Stimulated activated CD4-positive, alpha-beta T cell treated with anti-CD3 and anti-CD28 coated beads, Interleukin-12 subunit alpha, Interleukin-12 subunit beta, amount 100 ng/mL, for 24 hours (primary cell): ENCODE results near the gene L3MBTL1.
A peak's percentile ranks its signal among the peaks of the same experiment; 100 is the strongest.

ENCODE experiments used
- DNase-seq, 2 experiments: peaks; one replicate each; pipeline ENCODE4 v3.0.0-alpha.2; 2020; ENCODE audit warnings: low read depth in 2 of 2

The L3MBTL1 gene

DNA sequence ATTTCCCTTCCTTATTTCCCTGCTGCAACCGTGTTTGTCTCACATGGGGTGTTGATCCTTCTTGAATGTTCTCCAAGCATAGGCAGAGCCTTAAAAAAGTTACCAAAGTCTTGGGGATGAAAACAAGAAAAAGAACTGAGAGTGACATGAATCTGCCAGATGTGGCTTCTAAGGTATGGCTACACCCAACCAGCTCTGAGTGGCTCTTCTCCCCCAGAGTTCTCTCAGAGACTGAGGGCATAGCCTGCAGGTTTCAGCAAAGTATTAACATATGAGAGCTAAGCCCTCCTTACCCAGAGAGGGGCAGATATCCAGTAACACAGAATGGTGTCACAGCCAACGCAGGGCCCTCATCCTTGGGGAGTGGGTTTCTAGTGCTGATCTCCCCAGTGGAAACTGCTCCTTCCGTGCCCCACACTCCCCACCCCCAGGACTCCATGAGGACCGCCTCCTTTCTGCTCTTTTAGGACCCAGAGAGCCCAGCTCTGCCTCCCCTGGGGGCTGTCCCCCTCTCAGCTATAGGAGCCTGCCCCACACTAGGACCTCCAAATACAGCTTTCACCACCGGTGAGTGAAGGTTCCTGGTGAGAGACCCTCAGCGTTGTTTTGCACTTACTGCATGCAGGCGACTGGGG, 28.0 kb downstream of the L3MBTL1 start:
- DNase-seq = no peak

DNA sequence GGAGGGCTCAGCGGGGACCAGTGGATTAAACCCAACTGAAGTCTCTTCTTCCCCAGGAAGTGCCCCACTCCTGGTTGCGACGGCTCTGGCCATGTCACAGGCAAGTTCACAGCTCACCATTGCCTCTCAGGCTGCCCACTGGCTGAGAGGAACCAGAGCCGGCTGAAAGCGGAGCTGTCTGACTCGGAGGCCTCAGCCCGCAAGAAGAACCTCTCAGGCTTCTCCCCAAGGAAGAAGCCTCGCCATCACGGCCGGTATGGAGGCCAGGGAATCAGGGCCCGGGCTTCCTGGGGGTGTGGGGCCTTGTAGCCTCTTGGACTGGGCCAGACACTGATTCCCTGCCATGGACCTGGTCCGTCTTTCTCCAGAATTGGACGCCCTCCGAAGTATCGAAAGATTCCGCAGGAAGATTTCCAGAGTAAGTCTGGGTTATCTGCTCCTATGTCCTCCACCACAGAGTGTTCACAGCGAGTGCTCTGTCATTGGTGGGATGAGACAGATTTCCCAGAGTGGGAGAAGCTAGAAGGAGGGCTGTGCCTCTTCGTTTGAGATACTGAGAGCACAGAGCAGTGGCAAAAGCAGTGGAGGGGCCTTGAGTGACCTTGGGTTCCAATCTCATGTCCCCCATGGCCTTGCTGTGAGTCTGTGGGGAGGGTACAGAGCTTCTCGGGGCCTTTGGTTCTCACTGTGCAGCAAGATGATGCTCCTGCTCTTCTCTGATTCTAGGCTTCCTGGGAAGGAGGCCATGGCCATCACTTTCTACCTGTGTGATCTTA, 28.7 kb downstream of the L3MBTL1 start:
- no peak for DNase-seq

DNA sequence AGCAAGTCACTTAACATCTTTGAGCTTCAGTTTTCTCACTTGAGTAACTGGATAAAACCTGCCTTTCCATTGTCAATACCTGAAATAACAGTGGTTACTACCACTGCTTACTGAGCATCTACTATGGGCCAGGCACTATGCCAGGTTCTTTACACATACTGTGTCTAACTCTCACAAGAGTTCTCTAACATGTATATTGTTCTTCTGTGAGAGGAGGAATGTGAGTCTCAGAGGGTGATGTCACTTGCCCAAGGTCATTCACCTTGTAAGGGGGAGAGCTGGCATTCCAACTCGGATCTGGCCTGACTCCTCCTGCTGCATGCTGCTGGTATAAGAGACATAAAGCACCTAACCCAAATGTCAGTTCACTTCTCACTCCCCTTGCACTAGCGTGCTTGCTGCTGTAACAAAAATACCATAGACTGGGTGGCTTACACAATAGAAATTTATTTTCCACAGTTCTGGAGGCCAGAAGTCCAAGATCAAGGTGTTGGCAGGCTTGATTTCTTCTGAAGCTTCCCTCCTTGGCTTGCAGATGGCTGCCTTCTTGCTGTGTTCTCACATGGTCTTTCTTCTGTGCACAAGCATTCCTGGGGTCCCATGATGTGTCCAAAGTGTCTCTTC, 29.4 kb downstream of the L3MBTL1 start:
- DNase-seq = no peak

DNA sequence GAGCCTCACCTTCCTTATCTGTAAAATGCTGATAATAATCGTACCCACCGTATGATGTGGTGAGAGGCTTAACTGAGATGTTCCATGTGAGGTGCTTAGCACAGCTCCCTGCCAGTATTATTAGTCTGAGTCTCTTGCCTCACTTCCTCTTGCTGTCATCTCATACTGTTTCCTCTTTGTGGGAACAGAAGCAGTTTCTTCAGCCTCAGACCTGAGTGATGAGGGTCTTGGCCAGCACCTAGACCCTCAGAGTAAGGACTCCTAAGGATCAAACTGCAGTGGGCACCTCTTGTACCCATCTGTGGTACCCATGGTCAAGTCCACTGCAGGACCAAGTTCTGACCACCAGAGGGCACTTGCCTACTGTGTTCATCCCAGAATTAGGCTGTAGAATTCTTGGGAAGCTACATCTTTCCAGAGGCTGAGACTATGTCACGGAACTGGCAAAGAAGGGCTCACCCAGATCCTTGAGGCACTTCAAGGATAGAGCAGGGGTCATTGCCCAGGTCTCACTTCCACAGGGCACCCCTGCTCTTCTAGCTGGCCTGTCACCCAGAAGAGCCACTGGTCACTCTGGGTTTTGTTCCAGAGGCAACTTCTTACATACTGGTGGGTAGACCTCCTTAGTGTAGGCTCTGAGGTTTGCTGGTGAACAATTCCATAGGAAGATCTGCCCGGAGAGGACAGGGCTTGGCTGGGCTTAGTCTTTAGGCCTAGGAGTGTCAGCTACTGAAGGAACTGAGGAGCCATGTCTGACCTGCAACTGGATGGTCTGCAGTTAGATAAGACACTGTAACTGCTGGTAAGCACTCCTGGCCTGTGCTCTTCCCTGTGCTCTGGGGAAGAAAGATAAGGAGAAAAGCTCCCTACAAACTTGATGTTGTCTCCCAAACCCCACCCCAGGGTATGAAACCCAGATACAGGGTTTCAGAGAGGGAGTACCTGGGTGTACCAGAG, 30.7 kb downstream of the L3MBTL1 start:
- DNase-seq = peak in 1 of 2 experiments; percentile 47

DNA sequence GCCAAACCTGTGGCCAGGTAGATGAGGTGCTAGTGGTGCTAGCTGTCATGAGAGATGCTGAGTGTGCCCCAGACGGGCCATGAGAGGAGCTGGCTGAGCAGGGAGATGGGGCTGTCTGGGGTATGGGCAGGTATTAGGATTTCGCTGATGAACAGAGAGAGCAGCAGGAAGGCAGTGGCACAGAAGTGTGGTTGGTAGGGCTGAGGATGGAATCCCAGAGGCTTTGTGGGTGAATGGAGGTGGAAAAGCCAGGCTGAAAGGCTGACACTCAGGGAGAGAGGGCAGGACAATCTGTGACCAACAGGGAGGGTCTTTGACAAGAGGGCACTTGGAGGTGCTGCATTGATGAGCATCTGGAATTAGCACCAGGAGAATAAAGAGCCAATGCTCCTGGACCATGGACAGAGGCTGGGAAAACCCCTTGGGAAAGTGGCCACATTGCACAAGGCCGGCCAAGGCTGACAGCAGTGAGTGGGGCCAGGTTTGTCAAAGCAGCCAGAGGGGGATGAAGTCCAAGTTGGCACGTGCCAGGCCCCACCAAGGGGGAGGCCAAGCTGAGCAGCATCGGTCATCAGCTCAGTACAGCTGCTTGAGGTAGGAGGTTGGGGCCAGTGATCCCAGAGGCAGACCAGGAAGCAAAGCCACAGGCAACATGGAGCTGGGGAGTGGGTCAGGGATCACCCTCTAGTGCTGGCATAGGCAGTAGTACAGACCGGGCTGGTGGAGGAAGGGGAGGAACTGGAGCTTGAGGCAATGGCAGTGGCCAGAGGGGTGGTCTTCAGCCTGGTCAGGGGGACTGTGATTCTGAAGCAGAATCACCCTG, 31.6 kb downstream of the L3MBTL1 start:
- DNase-seq = no peak

DNA sequence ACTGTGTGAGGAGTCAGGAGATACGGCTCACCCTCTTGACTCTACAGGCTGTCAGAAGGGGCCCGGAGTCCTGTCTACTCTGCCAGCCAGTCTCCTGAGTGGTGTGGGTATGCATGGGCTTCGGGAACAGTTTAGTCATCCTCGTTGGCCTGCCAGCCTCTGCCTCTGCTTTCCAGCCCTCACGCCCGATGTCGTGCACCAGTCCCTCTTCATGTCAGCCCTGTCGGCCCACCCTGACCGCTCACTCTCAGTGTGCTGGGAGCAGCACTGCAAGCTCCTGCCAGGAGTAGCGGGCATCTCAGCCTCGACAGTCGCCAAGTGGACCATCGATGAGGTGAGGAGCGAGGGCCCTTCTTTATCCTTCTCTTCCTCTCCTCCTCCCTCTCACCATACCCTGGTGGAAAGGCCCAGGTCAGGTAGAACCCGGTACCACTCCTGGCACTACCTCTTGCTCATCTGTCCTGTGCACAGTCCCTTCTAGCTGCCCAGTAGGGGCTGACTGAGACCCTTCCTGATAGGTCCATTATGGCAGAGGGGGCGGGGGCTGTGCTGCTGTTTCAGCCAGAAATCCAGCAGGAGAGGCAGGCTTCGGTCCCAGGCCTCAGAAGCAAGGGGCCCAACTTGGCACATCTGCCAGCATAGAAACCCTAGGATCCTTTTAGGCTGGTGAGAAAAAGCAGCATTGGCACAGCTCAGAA, 32.6 kb downstream of the L3MBTL1 start:
- no peak for DNase-seq

DNA sequence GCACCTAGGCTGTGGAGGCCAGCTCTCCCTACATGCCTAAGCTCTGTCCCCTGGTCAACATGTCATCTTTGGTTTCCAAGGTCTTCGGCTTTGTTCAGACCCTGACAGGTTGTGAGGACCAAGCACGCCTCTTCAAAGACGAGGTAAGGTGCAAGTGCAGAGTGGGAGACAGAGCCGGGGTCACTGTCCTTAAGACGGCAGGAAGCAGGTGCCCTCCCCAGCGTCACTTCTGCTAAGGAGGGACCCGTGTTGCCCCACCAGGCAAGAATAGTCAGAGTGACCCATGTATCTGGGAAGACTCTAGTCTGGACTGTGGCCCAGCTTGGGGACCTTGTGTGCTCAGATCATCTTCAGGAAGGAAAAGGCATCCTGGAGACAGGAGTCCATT, 33.2 kb downstream of the L3MBTL1 start:
- no peak for DNase-seq

DNA sequence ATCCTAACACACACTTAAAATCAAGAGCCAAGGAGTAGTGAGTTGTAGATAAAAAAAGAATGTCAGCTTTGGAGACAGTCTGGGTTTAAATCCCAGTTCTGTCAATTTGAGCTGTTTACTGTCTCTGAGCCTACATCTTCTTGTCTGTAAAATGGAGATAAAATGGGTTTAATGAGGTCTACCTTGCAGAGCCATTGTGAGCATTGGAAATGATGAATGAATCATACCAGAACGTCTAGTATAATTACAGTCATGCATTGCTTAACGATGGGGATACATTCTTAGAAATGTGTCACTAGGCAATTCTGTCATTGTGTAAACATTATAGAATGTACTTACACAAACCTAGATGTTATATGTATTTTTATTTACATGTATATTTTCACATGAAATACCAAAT, 33.7 kb downstream of the L3MBTL1 start:
- no peak for DNase-seq

DNA sequence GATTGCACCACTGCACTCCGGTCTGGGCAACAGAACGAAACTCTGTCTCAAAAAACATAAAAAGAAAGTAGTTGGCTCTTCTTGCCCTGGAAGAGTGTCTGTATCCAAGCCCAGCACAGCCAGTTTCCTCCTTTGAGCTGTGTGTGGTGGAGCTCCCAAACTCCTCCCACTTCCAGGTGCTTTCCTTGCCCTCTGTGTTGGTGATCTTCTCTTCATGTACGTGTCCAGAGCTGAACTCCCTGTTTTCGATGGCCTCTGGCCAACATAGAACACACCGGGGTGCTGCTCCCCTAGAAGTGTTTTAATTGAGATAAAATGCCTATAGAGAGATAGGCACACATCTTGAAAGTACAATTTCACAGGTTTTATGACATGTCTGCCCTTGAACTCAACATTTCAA, 34.7 kb downstream of the L3MBTL1 start:
- DNase-seq = no peak

DNA sequence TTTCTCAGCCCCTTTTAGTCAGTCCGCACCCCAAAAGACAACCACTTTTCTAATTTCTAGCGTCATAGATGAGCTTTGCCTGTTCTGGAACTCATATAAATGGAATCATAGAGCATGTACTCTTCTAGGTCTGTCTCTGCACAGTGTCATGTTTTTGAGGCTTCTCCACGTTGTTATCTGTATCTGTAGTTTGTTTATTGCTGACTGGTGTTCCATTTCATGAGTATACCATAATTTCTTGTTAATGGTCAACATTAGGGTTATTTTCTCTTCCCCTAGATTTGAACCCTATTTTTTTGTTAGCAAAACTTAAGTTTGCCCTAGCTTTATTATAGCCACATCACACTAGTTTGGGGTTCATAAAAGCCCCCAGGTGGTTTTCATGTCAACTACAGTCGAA, 35.2 kb downstream of the L3MBTL1 start:
- no peak for DNase-seq

DNA sequence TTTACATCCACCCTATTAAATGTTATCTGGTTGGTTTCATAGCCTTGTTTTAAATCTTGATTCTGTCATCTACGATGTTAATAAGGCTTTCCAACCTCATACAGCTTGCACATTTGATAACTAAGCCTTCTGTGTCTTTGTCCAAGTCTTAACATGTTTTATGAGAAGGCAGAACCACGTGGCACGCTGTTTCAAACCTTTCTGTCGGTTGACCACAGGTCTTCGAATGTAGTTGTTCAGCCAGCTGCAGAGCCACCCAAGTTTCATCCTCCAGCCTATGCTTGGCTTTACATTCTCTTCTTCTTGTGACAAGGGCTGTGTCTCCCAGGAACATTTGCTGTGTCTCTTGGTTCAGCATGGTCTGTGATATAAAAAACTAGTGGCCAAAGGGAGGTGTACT, 35.6 kb downstream of the L3MBTL1 start:
- no peak for DNase-seq

DNA sequence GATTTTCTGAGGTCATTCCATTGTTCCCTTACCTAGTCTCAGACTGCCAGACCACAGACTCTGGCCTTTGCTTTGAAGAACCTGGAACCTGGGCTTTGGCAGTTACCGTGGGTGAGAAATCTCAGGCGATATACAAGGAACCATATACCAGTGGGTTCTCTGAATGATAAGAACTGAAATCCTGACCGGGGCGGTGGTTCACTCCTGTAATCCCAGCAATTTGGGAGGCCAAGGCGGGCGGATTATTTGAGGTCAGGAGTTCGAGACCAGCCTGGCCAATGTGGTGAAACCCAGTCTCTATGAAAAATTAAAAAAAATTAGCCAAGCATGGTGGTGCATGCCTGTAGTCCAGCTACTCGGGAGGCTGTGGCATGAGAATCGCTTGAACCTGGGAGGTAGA, 37.0 kb downstream of the L3MBTL1 start:
- no peak for DNase-seq

DNA sequence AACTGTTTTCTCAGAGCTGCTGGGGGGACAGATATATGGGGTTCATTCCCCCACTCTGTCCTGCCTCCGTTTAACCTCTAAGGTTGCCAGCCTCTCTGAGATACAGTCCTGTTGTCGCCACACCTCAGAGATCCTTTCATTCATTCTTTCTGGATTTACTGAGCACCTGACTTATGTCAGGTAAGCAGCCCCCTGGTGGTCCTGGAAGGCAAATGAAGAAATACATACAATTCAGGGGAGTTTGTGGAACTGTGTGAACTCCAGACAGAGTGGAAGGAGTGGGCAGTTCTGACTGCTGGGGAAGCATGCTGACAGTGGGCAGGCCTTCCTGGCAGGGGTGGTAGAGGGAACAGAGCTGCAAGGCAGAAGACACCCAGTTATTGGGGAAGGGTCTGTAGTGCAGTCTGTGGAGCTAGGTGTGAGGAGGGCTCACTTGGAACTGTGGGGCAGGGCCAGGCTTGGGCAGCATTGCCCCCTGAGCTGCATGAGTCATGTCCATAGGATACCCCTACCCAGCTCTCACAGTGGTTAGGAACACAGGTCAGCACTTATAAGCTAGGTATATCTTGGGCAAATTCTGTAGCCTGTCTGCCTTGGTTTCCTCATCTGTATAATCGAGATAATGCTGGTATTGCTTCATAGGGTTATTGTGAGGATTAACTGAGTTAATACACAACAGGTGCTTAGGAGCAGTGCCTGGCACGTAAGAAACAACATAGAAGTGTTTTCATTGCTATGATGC, 38.5 kb downstream of the L3MBTL1 start:
- DNase-seq = no peak

DNA sequence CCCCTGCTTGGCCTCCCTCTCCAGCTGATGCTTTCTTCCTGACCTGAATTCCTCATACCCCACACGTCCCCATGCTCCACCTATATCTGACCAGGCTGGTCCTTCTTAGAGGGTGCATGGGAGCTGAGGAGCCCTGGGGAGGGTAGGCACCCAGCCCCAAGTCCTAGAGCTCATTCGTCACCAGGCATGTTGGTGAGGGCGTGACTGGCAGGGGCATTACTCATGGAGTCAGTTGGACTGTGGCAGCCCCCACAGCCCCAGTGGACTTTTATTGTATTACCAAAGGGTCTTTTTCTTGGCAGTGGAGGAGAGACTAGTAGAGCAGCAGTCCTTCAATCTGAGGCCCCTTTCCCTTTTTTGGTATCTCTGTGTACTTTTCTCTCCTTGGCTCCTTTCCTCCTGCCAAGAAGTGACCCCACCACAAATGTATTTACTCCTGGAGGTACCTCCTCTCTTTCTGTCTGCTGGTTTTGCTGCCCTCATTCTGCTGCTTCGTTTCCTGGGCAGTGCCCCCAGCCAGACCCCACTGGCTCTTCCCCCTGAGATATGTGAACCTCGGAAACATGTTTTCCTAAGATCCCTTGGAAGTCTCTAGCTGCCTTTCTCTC, 40.9 kb downstream of the L3MBTL1 start:
- no peak for DNase-seq

DNA sequence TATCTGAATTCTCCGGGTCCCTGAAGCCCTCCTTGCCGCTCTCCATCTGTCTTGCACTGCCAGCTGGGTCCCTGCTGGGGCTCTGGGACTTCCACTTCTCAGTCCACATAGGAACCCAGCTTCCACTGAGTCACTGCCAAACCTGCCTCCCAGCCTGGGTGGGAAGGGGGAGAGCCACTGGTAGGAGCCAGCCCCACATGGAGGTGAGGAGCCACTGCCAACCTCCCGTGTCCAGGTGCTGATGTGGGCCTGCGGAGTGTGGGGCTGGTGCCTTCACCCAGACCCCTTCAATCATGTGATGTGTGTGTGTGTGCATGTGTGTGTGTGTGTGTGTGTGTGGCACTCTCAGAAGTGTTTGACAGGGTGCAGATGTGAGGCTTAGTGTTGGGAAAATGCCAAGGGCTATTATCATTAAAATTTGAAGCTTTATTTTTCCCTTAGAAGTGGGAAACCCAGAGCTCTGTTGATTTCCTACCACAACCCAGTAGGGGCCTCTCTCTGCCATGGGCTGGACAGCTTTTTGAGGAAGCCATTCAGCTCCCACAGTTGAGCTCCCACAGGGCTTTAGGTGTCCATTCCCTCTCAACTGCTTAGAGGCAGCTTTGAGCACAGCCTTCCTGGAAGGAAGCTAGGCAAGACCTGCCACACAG, 42.0 kb downstream of the L3MBTL1 start:
- no peak for DNase-seq

DNA sequence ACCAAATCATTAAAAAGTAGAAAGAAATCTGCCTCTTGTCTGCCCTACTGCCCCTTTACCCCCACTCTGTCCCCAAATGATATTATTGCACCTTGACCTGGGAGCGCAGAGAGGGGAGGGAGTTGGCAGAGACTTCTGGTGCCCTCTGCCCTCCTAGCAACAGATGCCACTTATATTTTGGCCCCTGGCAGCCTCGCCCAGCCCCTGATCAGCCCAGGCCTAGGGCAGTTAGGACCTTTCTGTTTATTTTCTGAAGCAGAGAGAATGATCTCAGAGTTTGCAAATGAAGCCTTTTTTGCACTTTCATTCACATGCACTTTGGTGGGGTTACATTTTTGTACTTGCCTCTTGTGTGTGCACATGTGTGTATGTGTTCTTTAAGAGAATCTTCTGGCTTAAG, 43.0 kb downstream of the L3MBTL1 start:
- DNase-seq = no peak

DNA sequence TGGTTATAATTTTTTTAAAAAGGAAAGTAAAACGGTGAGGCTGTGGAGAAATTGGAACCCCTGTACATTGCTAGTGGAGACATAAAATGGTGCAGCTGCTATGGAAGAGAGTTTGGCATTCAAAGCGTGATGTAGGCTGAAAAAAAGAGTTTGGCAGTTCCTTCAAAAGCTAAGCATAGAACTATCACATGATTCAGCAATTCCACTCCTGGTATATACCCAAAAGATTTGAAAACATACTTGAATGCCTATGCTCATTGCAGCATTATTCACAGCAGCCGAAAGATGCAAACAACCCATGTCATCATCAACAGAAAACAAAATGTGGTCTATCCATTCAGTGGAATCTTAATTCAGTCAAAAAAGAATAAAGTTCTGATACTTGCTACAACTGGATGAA, 46.9 kb downstream of the L3MBTL1 start:
- DNase-seq = no peak

DNA sequence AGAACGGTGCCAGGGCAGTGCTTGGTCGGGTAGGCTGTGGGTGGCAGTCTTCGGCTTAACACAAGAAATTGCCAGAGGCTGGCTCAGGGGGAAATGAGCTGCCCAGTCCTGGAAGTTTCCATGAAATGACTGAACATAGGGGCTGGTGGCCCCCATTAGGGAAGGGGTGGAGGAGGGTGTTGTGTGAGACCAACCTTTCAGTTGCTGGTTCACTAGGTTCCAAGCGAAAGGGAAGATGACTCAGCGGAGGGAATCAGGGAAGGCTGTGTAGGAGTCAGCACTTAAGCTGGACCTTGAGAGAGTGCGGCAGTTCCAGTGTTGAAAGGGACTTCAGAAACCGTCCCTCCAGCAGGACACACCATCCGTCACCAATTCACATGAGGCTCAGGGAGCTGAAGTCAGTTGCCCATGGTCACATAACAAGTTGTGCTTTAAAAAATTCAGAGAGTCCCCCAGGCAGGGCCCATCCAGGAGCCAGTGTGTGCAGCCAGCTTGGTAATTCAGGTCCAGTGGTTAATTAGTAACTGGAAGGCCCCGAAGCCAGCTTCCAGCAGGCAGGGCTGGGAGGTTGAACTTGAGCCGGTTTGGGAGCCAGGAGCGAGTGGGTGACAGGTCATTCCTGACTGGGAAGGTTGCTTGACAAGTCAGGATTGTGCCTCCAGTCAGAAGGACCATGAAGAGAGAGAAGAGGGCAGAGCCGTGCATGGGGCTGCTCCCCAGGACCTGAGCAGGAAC, 51.1 kb downstream of the L3MBTL1 start, which contains the start of gene SGK2:
SGK2 (plus strand) TSS at position 616 of the 735 bp plus-strand sequence. CDS start 7,469 bp downstream, outside the sequence.
- DNase-seq = no peak
